Body of pancreas (tissue), 4 donors: ENCODE results near the gene OR6N2. TPM values are rescaled to one million over a fixed set of nuclear protein-coding genes. Genes with fewer than 3 reads are reported as not detected.

Experiments
- ATAC-seq: fragments of 150-250 bp; one replicate; pipeline ENCODE4 v1.9.1; 2016
- DNase-seq, 4 donors: peaks; one replicate each; pipeline ENCODE4 v3.0.0-alpha.2; 2019
- H3K27ac ChIP-seq, 4 donors: fragments of 200-600 bp; sonication (generic); 1 replicate in 3 of 4; 2 replicates in 1 of 4; pipeline versions ENCODE4 v1.5.1 to v1.6.1; 2016 to 2019; ENCODE audit warnings: mild to moderate bottlenecking in 1 of 4, mixed read lengths in 1 of 4, moderate library complexity in 1 of 4
- H3K27me3 ChIP-seq, 2 donors: fragments of 200-600 bp; sonication (generic); one replicate each; pipeline ENCODE4 v1.6.0; 2016; ENCODE audit warnings: mild to moderate bottlenecking in 1 of 2
- H3K36me3 ChIP-seq, 2 donors: fragments of 200-600 bp; sonication (generic); replicated peaks in 1 of 2; 2 replicates each; pipeline ENCODE4 v1.5.1; 2016; ENCODE audit warnings: low read depth in 2 of 2; ENCODE audit not compliant: insufficient read depth in 1 of 2
- H3K4me1 ChIP-seq: fragments of 200-600 bp; sonication (generic); one replicate; pipeline ENCODE4 v1.6.0; 2016
- H3K4me3 ChIP-seq, 2 donors: fragments of 200-600 bp; sonication (generic); 1 replicate in 1 of 2; 2 replicates in 1 of 2; pipeline ENCODE4 v1.5.1; 2016 to 2019
- H3K9me3 ChIP-seq, 3 donors: fragments of 200-600 bp; sonication (generic); 1 replicate in 2 of 3; 2 replicates in 1 of 3; pipeline ENCODE4 v1.5.1; 2016
- CTCF ChIP-seq, 7 experiments: fragments of 450-650 bp in 4 of 7; fragments of 200-600 bp in 3 of 7; sonication (generic) in 3 of 7; IDR thresholded peaks; one replicate each; pipeline ENCODE4 v1.5.1; 2016 to 2019; ENCODE audit warnings: antibody characterized with exemption in 7 of 7
- POLR2A ChIP-seq, 3 donors: fragments of 450-650 bp; IDR thresholded peaks; one replicate each; pipeline ENCODE4 v1.6.1; 2016; ENCODE audit warnings: antibody characterized with exemption in 3 of 3, mild to moderate bottlenecking in 2 of 3
- WGBS, 2 donors: methylation state at CpG; one replicate each; pipeline ENCODE4 v1.1.5; 2017; 5-methylcytosine and 5-hydroxymethylcytosine counted together
- intact Hi-C: fragments of 100-400 bp; cut with DNase I; formaldehyde crosslinking; loops from one replicate; pipeline ENCODE4 v1.15.1; 2023
- total RNA-seq, 2 donors: library from RNA; depleted of rRNA; stranded (reverse); fragments of >200 nt; gene quantifications; one replicate each; pipeline ENCODE4 v1.1.0, GENCODE V29; 2016

OR6N2 gene
- total RNA-seq, 2 donors from 2014 or later, result not detected

GRCh38 chr1:158752155-158752712 is 28.8 kb downstream of the OR6N2 start:
- no peak overlapping the region for H3K4me3 ChIP-seq
- TF ChIP-seq POLR2A (IDR thresholded peaks at IDR 0.05), result no peak
- no peak for TF ChIP-seq CTCF (IDR thresholded peaks at IDR 0.05)
- H3K9me3 ChIP-seq, result no peaks in the 10 kb centered on the region
- H3K27ac ChIP-seq, result no peak overlapping the region
- intact Hi-C loops, result no loop called here
- no peaks in the 10 kb centered on the region for H3K4me1 ChIP-seq
- DNase-seq (no peak), ATAC-seq (no peak)
- H3K27me3 ChIP-seq, result no peaks in the 10 kb centered on the region
- no peaks in the 10 kb centered on the region for H3K36me3 ChIP-seq
- 67 to 85% methylated on average over 7 to 9 of the region's 9 CpGs for WGBS, 2 donors

- H3K4me1 ChIP-seq, result no peaks in the 10 kb centered on the region
- no peak for DNase-seq
- H3K9me3 ChIP-seq, result no peaks in the 10 kb centered on the region
- H3K27ac ChIP-seq, result no peak overlapping the region
- H3K4me3 ChIP-seq, result no peak overlapping the region
- no peaks in the 10 kb centered on the region for H3K27me3 ChIP-seq
- intact Hi-C loops, result no loop called here
- no peak for TF ChIP-seq CTCF (IDR thresholded peaks at IDR 0.05)
- no peak for TF ChIP-seq POLR2A (IDR thresholded peaks at IDR 0.05)
- ATAC-seq, result no peak
- H3K36me3 ChIP-seq, result no peaks in the 10 kb centered on the region
These were observed 45.2 kb downstream of the OR6N2 start for GRCh38 chr1:158735848-158736247.

GRCh38 chr1:158732524-158732923 is 48.5 kb downstream of the OR6N2 start:
- intact Hi-C loops, result no loop called here
- H3K9me3 ChIP-seq, result no peaks in the 10 kb centered on the region
- no peaks in the 10 kb centered on the region for H3K27me3 ChIP-seq
- TF ChIP-seq CTCF (IDR thresholded peaks at IDR 0.05) (no peak), POLR2A (IDR thresholded peaks at IDR 0.05) (no peak)
- DNase-seq (no peak), ATAC-seq (no peak)
- 29 to 31% methylated on average over 2 of the region's 2 CpGs for WGBS, 2 donors
- H3K4me3 ChIP-seq, result no peak overlapping the region
- no peak overlapping the region for H3K27ac ChIP-seq
- no peaks in the 10 kb centered on the region for H3K36me3 ChIP-seq
- no peaks in the 10 kb centered on the region for H3K4me1 ChIP-seq

GRCh38 chr1:158731707-158732106 is 49.3 kb downstream of the OR6N2 start:
- Histone ChIP-seq H3K27me3 (no peaks in the 10 kb centered on the region), H3K9me3 (no peaks in the 10 kb centered on the region), H3K36me3 (no peaks in the 10 kb centered on the region), H3K27ac (no peak overlapping the region), H3K4me1 (no peaks in the 10 kb centered on the region), H3K4me3 (no peak overlapping the region)
- intact Hi-C loops, result no loop called here
- TF ChIP-seq POLR2A (IDR thresholded peaks at IDR 0.05) (no peak), CTCF (IDR thresholded peaks at IDR 0.05) (no peak)
- ATAC-seq (no peak), DNase-seq (no peak)
- WGBS, 2 donors, result 43 to 57% methylated on average over 4 of the region's 4 CpGs

GRCh38 chr1:158730453-158730852 is 50.6 kb downstream of the OR6N2 start:
- WGBS, 2 donors, result 22 to 30% methylated on average over 4 of the region's 4 CpGs
- no peak overlapping the region for H3K27ac ChIP-seq
- H3K9me3 ChIP-seq, result no peaks in the 10 kb centered on the region
- ATAC-seq, result no peak
- H3K27me3 ChIP-seq, result no peaks in the 10 kb centered on the region
- no peak for TF ChIP-seq POLR2A (IDR thresholded peaks at IDR 0.05)
- no peak for TF ChIP-seq CTCF (IDR thresholded peaks at IDR 0.05)
- H3K36me3 ChIP-seq, result no peaks in the 10 kb centered on the region
- no peak overlapping the region for H3K4me3 ChIP-seq
- intact Hi-C loops, result no loop called here
- DNase-seq, result no peak
- no peaks in the 10 kb centered on the region for H3K4me1 ChIP-seq
